ENCODE measurements around the gene ATP6V0C. TPM values are rescaled to one million over a fixed set of nuclear protein-coding genes. Genes with fewer than 3 reads are reported as not detected.

Gene ATP6V0C
- total and polyA plus RNA-seq, 2 of the 13 experiments (the other 11 are each of a cell fraction or from before 2014, with no cell fraction given) = 10.4 to 20.1 TPM

GRCh38 chr16:2500918-2501750 lies 12.6 kb upstream of the ATP6V0C start (continued):
- TF ChIP-seq MAF1 (CRISPR knock-in tag; IDR thresholded peaks at IDR 0.05; ENCODE audit: borderline replicate concordance) (no peak), SIN3A (IDR thresholded peaks at IDR 0.05; ENCODE audit: borderline replicate concordance, low read depth, low read length) (no peak), GMEB1 (CRISPR knock-in tag; IDR thresholded peaks at IDR 0.05; ENCODE audit: borderline replicate concordance) (no peak), BRD4 (CRISPR knock-in tag; IDR thresholded peaks at IDR 0.05) (no peak; the same call in 1 of the 2 replicates), PCBP1 (IDR thresholded peaks at IDR 0.05; ENCODE audit: borderline replicate concordance, low read depth, low read length) (no peak), ZNF598 (CRISPR knock-in tag; IDR thresholded peaks at IDR 0.05; ENCODE audit: borderline replicate concordance) (no peak), NCOR1 (IDR thresholded peaks at IDR 0.05; ENCODE audit: borderline replicate concordance, low read length) (no peak), BCL3 (CRISPR knock-in tag; IDR thresholded peaks at IDR 0.05) (no peak), ZNF83 (CRISPR knock-in tag; IDR thresholded peaks at IDR 0.05; ENCODE audit: borderline replicate concordance) (no peak), RBAK (CRISPR knock-in tag; IDR thresholded peaks at IDR 0.05) (no peak), ZNF414 (CRISPR knock-in tag; IDR thresholded peaks at IDR 0.05) (0 out of 2 replicates have a peak, but pooled peaks have one; percentile 63), IKZF1 (IDR thresholded peaks at IDR 0.05) (no peak), MTF1 (CRISPR knock-in tag; IDR thresholded peaks at IDR 0.05) (no peak), ZNF512B (CRISPR knock-in tag; IDR thresholded peaks at IDR 0.05; ENCODE audit: borderline replicate concordance) (no peak), ATF5 (CRISPR knock-in tag; IDR thresholded peaks at IDR 0.05; ENCODE audit: low read depth) (no peak), CC2D1A (CRISPR knock-in tag; IDR thresholded peaks at IDR 0.05) (no peak), MTF2 (CRISPR knock-in tag; IDR thresholded peaks at IDR 0.05; ENCODE audit: borderline replicate concordance) (no peak), ZNF782 (CRISPR knock-in tag; IDR thresholded peaks at IDR 0.05; ENCODE audit: borderline replicate concordance) (no peak), ZNF121 (CRISPR knock-in tag; IDR thresholded peaks at IDR 0.05) (no peak), ZNF343 (CRISPR knock-in tag; IDR thresholded peaks at IDR 0.05) (no peak), ZMAT3 (CRISPR knock-in tag; conservative IDR thresholded peaks at IDR 0.05) (no peak), SP4 (CRISPR knock-in tag; IDR thresholded peaks at IDR 0.05) (peak; percentile 28; the same call in 1 of the 2 replicates), LCORL (IDR thresholded peaks at IDR 0.05) (no peak), LCORL (CRISPR knock-in tag; IDR thresholded peaks at IDR 0.05) (peak; percentile 74)
